HepG2 (cell line): ENCODE data around the gene CFTR. TPM values are rescaled to one million over a fixed set of nuclear protein-coding genes. Genes with fewer than 3 reads are reported as not detected.

ENCODE experiments used
- ATAC-seq: fragments of 200-7000 bp; cut with Tn5 transposase; 3 replicates; pipeline ENCODE4 v1.9.1; 2020; ENCODE audit warnings: mild to moderate bottlenecking, moderate library complexity
- BruUV-seq: library from RNA; stranded (reverse); fragments of 400-500 nt; replicated peaks from 2 replicates; lab custom pipeline; 2021; lab: Mats Ljungman, UMichigan
- CTCF ChIA-PET: fragments of 300-600 bp; formaldehyde crosslinking; extraction: SDS; loops from one replicate; lab custom pipeline; 2021; ENCODE audit warnings: low total read pairs, inconsistent platforms, low intra/inter-chr PET ratio; lab: Yijun Ruan, JAX
- POLR2A ChIA-PET: fragments of 350-600 bp; sonication (Branson Sonifier 250); formaldehyde crosslinking; loops from one replicate; lab custom pipeline; 2020; ENCODE audit warnings: antibody characterized with exemption, inconsistent platforms; lab: Yijun Ruan, JAX
- DNase-seq: peaks from one replicate; pipeline ENCODE4 v3.0.0-alpha.2; 2015; ENCODE audit warnings: low spot score
- FAIRE-seq: peaks from 3 replicates; lab custom pipeline; 2011; peaks lifted over from hg19 to GRCh38; lab: Jason Lieb, UNC
- H2AFZ ChIP-seq: one replicate; pipeline ENCODE4 v1.6.1; 2011; ENCODE audit warnings: low read length, inconsistent platforms
- H3K27ac ChIP-seq: fragments of 300-600 bp; 3 replicates; pipeline ENCODE4 v1.8.0; 2011; ENCODE audit warnings: mixed run types, mild to moderate bottlenecking, mixed read lengths, low read length, inconsistent platforms; ENCODE audit not compliant: insufficient read depth; ENCODE audit errors: extremely low read length
- H3K27me3 ChIP-seq, 2 experiments: fragments of 200-600 bp in 1 of 2; 2 replicates in 1 of 2; 3 replicates in 1 of 2; pipeline versions ENCODE4 v1.6.0 to v1.8.0; 2011; ENCODE audit warnings: low read length in 2 of 2, mild to moderate bottlenecking in 2 of 2, moderate library complexity in 2 of 2, inconsistent platforms in 1 of 2; ENCODE audit not compliant: insufficient read depth in 2 of 2, control insufficient read depth in 1 of 2
- H3K36me3 ChIP-seq, 2 experiments: fragments of 200-600 bp in 1 of 2; replicated peaks in 1 of 2; 2 replicates in 1 of 2; 3 replicates in 1 of 2; pipeline versions ENCODE4 v1.5.1 to v1.8.0; 2011; ENCODE audit warnings: low read length in 2 of 2, inconsistent platforms in 1 of 2; ENCODE audit not compliant: insufficient read depth in 2 of 2, control insufficient read depth in 1 of 2
- H3K4me1 ChIP-seq: 2 replicates; pipeline ENCODE4 v1.5.1; 2012; ENCODE audit warnings: low read length, inconsistent platforms; ENCODE audit not compliant: insufficient read depth
- H3K4me2 ChIP-seq: 2 replicates; pipeline ENCODE4 v1.6.0; 2011; ENCODE audit warnings: low read depth, low read length, inconsistent platforms
- H3K4me3 ChIP-seq, 3 experiments: fragments of 200-600 bp in 1 of 3; sonication (generic), shearing (Covaris generic) in 1 of 3; replicated peaks in 1 of 3; 2 replicates each; pipeline ENCODE4 v1.5.1; 2011 to 2016; ENCODE audit warnings: low read length in 3 of 3, inconsistent platforms in 2 of 3, low read depth in 2 of 3, mild to moderate bottlenecking in 2 of 3, control low read depth in 1 of 3, mixed read lengths in 1 of 3; ENCODE audit not compliant: insufficient read depth in 1 of 3
- H3K79me2 ChIP-seq: one replicate; pipeline ENCODE4 v1.6.1; 2011; ENCODE audit warnings: low read length, inconsistent platforms; ENCODE audit not compliant: insufficient read depth
- H3K9ac ChIP-seq: 2 replicates; pipeline ENCODE4 v1.6.0; 2011; ENCODE audit warnings: mild to moderate bottlenecking, low read depth, low read length, inconsistent platforms; ENCODE audit not compliant: insufficient read depth
- H3K9me3 ChIP-seq: 2 replicates; pipeline ENCODE4 v1.5.1; 2012; ENCODE audit warnings: mild to moderate bottlenecking, low read length
- H4K20me1 ChIP-seq: 2 replicates; pipeline ENCODE4 v1.6.0; 2011; ENCODE audit warnings: inconsistent platforms, mild to moderate bottlenecking, low read length, moderate library complexity; ENCODE audit not compliant: insufficient read depth
- ARNTL ChIP-seq: sonication (generic); formaldehyde crosslinking; IDR thresholded peaks from 2 replicates; pipeline ENCODE4 v1.4.0; 2020; ENCODE audit warnings: mild to moderate bottlenecking, missing genetic modification reagents
- CEBPB ChIP-seq: IDR thresholded peaks from 2 replicates; pipeline ENCODE4 v1.6.1; 2011; ENCODE audit warnings: low read depth, low read length, improper control_type of control experiment, borderline replicate concordance
- GTF2F1 ChIP-seq: fragments of 150-350 bp; IDR thresholded peaks from 2 replicates; pipeline ENCODE4 v1.6.1; 2014; ENCODE audit warnings: low read length
- HDAC6 ChIP-seq: fragments of 200-600 bp; sonication (generic); IDR thresholded peaks from 2 replicates; pipeline ENCODE4 v1.7.0; 2017; ENCODE audit warnings: mild to moderate bottlenecking, antibody characterized with exemption, low read length, low read depth
- MIER3 ChIP-seq: IDR thresholded peaks from 2 replicates; pipeline ENCODE4 v1.6.1; 2016; ENCODE audit warnings: missing compliant biosample characterization, borderline replicate concordance
- RXRB ChIP-seq: IDR thresholded peaks from 2 replicates; pipeline ENCODE4 v1.6.1; 2016; ENCODE audit warnings: borderline replicate concordance, missing genetic modification reagents, missing compliant biosample characterization
- ZBTB37 ChIP-seq: sonication (generic); formaldehyde crosslinking; IDR thresholded peaks from 2 replicates; pipeline ENCODE4 v1.4.0; 2020; ENCODE audit warnings: mild to moderate bottlenecking, missing genetic modification reagents
- ZNF207 ChIP-seq: fragments of 450-650 bp; IDR thresholded peaks from 2 replicates; pipeline ENCODE4 v1.6.1; 2016; ENCODE audit warnings: antibody characterized with exemption, borderline replicate concordance
- WGBS: methylation state at CpG from one replicate; pipeline ENCODE4 v1.1.6; 2017; ENCODE audit warnings: low lambda C conversion rate; 5-methylcytosine and 5-hydroxymethylcytosine counted together
- in situ Hi-C: cut with HindIII; loops from 2 replicates; pipeline ENCODE4 v1.10.0; 2017; ENCODE audit warnings: low pct_unique_long_range_greater_than_20kb; ENCODE audit not compliant: extremely low pct_ligation_motif_present
- intact Hi-C: fragments of 100-400 bp; cut with micrococcal nuclease; formaldehyde crosslinking; loops from one replicate; pipeline ENCODE4 v1.10.0; 2022; ENCODE audit not compliant: unreplicated experiment
- polyA plus RNA-seq, 8 experiments: library from polyadenylated mRNA; depleted of rRNA in 3 of 8; stranded (reverse) in 7 of 8; unstranded in 1 of 8; fragments of >200 nt; fragmentation: Illumina TruSeq in 4 of 8; extraction: Trizol in 4 of 8; gene quantifications; 2 replicates each; pipeline versions ENCODE4 v1.2.1 to v1.2.3, GENCODE V29; 2011 to 2016; ENCODE audit warnings: low read depth in 4 of 8, missing spikeins in 1 of 8, mixed read lengths in 1 of 8; ENCODE audit not compliant: insufficient read depth in 1 of 8
- total RNA-seq, 5 experiments: library from RNA; depleted of rRNA; stranded (reverse); fragments of >200 nt; fragmentation: Illumina TruSeq; extraction: Trizol; gene quantifications; 2 replicates each; pipeline ENCODE4 v1.2.3, GENCODE V29; 2016; ENCODE audit warnings: low read depth in 1 of 5
- TF ChIP-seq, protein P1 (sequence below): sonication (generic); formaldehyde crosslinking; IDR thresholded peaks from 2 replicates; pipeline ENCODE4 v1.4.0; 2020; ENCODE audit warnings: low read depth, mild to moderate bottlenecking, missing genetic modification reagents

CFTR gene
- total and polyA plus RNA-seq, 2 of the 13 experiments (the other 11 are each of a cell fraction or from before 2014, with no cell fraction given), result not detected

- no peaks in the 10 kb centered on the region for H3K9me3 ChIP-seq
- no peaks in the 10 kb centered on the region for H4K20me1 ChIP-seq
- DNase-seq (no peak), ATAC-seq (no peak), FAIRE-seq (no peak)
- H3K27ac ChIP-seq, result no peak overlapping the region
- H3K79me2 ChIP-seq, result no peaks in the 10 kb centered on the region
- no TSS peak for BruUV-seq
- TF ChIP-seq CEBPB, result 0 out of 2 replicates have a peak, but pooled peaks have one; percentile 4
- no peak for TF ChIP-seq ARNTL (CRISPR knock-in tag)
- H3K4me1 ChIP-seq, result no peaks in the 10 kb centered on the region
- no peak overlapping the region for H3K4me3 ChIP-seq
- in situ Hi-C loops (no loop called here), intact Hi-C loops (no loop called here)
- no peak overlapping the region for H3K9ac ChIP-seq
- ChIA-PET POLR2A (no interaction called here), CTCF (no interaction called here)
- no peak overlapping the region for H2AFZ ChIP-seq
- H3K27me3 ChIP-seq, result peaks cover 0 to 2% of the 10 kb centered on the region in 2 experiments; a peak in 1 of 5 replicates
- H3K36me3 ChIP-seq, result no peaks in the 10 kb centered on the region
- WGBS, result 33% methylated on average over 5 of the region's 5 CpGs
- H3K4me2 ChIP-seq, result no peak overlapping the region
Observed at GRCh38 chr7:117682681-117683385, 203.0 kb downstream of the CFTR start.

GRCh38 chr7:117683430-117684175 is 203.8 kb downstream of the CFTR start:
- BruUV-seq, result no TSS peak
- no peaks in the 10 kb centered on the region for H4K20me1 ChIP-seq
- H3K4me2 ChIP-seq, result no peak overlapping the region
- no peaks in the 10 kb centered on the region for H3K27me3 ChIP-seq
- CTCF ChIA-PET, result no interaction called here
- H3K27ac ChIP-seq, result no peak overlapping the region
- ATAC-seq (no peak), DNase-seq (no peak), FAIRE-seq (no peak)
- no peak overlapping the region for H3K4me3 ChIP-seq
- POLR2A ChIA-PET, result no interaction called here
- no peaks in the 10 kb centered on the region for H3K79me2 ChIP-seq
- no peak overlapping the region for H3K9ac ChIP-seq
- no peak for TF ChIP-seq MIER3 (CRISPR knock-in tag)
- no peak for TF ChIP-seq GTF2F1
- TF ChIP-seq HDAC6, result no peak
- TF ChIP-seq ZNF207, result no peak
- TF ChIP-seq RXRB (CRISPR knock-in tag), result no peak
- TF ChIP-seq, protein P1, sequence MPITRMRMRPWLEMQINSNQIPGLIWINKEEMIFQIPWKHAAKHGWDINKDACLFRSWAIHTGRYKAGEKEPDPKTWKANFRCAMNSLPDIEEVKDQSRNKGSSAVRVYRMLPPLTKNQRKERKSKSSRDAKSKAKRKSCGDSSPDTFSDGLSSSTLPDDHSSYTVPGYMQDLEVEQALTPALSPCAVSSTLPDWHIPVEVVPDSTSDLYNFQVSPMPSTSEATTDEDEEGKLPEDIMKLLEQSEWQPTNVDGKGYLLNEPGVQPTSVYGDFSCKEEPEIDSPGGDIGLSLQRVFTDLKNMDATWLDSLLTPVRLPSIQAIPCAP (CRISPR knock-in tag), result no peak
- TF ChIP-seq ZBTB37, result no peak
- no peaks in the 10 kb centered on the region for H3K9me3 ChIP-seq
- in situ Hi-C loops, result no loop called here
- 11% methylated on average over 8 of the region's 8 CpGs for WGBS
- no peak overlapping the region for H2AFZ ChIP-seq
- intact Hi-C loops, result no loop called here
- H3K36me3 ChIP-seq, result no peaks in the 10 kb centered on the region
- H3K4me1 ChIP-seq, result no peaks in the 10 kb centered on the region
